HG02759 (cell line): Measurements from ENCODE around the gene HNF1A.

ENCODE experiments used
- ATAC-seq: cut with Tn5 transposase; IDR thresholded peaks from one replicate; pipeline ENCODE4 v1.9.1; 2021; ENCODE audit warnings: mild to moderate bottlenecking, moderate library complexity; ENCODE audit not compliant: unreplicated experiment

HNF1A gene

DNA sequence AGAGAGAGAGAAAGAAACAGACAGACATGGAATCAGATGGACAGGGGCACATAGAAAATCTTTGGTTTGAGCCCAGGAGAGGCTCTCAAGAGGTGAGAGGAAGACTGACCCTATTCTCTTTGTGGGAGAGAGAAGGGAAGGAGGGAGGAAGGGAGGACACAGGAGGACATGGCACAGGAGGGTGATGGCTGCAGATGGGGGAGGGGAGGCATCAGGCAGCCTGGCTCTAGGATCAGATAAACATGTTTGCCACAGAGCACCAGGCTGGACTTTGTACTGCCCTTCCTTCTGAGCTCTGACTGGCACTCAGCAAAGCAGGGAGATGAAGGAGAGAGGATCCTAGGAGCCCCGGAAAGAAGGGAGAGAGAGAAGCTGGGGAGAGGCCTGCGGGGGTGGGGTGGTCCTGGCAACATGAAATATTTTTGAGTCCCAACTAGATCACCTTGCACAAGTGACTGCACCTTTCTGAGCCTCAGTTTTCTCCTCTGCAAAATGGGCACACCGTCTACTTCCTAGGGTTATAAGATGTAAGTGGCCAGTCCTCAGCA lies 6.1 kb downstream of the HNF1A start:
- no peak for ATAC-seq

DNA sequence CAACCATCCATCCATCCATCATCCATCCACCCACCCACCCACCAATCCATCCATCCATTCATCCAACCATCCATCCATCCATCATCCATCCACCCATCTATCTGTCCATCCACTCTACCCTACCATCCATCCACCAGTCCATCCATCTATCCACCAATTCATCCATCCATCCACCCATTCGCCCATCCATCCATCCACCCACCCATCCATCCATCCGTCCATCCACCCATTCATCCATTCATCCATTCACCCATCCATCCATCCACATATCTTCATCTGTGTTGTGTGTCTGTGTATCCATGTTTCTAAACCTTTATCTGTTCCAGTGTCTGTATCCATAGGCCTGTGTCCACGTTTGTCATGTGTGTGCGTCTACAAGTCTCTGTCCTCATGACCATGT lies 9.9 kb downstream of the HNF1A start:
- ATAC-seq: no peak

DNA sequence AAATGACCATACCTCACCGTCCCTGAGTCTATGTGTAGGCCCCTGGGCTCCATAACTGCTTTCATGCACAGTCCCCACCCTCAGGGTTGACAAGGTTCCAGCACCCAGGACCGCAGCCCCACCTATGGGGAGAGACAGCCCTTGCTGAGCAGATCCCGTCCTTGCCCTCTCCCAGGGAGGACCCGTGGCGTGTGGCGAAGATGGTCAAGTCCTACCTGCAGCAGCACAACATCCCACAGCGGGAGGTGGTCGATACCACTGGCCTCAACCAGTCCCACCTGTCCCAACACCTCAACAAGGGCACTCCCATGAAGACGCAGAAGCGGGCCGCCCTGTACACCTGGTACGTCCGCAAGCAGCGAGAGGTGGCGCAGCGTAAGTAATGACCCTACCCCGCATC lies 10.3 kb downstream of the HNF1A start:
- ATAC-seq: no peak

DNA sequence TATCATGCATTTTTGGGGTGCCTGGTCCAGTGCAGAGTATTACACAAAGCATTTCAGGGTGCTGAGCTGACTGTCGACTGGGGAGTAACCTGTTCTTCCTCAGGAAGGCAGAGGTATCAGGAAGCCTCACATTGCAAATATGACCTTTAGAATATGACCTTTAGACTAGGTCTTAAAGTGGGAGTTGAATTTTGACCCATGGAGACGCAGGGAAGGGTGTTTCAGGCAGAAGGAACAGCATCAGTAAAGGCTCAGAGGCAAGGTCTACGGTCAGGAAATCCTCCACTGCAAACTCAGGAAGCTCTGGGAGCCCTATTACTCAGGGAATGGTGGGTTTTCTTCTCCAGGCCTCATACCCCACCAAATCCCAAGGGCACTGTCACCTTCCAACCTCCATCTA lies 11.3 kb downstream of the HNF1A start:
- ATAC-seq: no peak

DNA sequence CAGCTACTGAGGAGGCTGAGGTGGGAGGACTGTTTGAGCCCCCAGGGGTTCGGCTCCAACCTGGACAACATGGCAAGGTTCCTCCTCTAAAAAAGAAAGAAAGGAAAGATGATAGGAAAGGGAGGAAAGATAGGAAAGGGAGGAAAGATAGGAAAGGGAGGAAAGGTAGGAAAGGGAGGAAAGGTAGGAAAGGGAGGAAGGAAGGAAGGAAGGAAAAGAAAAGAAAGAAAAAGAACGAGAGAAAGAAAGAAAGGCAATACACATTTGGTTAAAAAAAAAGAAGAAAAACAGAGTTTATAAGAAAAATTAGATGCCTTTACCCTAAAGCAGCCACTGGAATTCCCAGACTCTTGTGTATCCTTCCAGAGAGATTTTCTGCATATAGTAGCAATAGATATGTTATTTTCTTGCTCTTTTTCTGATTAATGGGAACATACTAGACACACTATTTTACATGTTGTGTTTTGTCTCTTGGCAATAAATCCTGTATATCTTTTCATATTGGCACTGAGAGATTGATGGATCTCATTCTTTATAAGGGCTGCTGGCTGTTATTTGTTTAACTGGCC lies 12.2 kb downstream of the HNF1A start:
- ATAC-seq: no peak

DNA sequence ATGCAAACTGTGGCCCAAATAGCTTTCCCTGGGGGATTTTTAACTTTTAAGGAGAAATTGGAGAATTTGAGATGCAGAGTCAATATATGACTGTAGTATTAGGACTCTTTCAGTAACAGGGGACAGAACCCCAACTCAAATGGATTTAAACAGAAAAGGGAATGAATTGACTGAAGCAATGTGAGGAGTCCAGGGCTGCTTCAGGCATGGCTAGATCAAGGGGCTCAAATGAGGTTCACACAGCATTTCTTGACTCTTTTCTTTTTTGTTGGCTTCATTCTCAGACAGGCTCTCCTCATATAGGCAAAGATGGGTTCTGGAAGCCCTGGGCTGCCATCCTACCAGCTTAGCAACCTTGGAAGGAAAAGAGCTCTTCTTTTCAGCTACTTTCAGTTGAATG lies 13.6 kb downstream of the HNF1A start:
- ATAC-seq: no peak

DNA sequence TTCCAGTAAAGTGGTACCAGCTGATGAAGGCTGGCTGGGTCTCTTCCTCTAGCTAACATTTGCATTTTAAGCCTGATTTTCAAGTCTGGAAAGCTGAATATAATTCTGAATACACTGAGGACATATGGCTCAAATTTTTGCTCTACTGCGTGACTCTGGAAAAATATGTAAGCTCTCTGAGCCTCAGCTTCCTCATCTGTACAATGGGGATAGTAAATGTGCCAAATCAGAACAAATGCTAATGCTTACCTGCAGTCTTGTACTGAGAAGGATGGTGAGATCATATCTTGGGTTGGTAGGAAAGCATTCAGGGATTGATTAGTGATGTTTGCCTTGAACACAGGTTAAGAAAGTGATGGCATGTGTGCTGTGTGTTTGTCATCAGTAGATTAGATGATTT lies 14.6 kb downstream of the HNF1A start:
- ATAC-seq: no peak

DNA sequence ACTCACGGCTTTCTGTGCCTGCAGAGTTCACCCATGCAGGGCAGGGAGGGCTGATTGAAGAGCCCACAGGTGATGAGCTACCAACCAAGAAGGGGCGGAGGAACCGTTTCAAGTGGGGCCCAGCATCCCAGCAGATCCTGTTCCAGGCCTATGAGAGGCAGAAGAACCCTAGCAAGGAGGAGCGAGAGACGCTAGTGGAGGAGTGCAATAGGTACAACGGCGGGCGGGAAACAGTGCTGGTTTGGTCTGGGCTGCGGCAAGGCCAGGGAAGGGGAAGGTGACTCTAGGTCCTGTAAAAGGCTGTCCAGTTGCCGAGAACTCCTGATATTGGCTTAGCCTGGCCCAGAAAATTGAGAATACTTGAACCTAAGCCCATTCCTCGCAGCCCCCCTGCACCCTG lies 15.2 kb downstream of the HNF1A start:
- ATAC-seq: no peak

DNA sequence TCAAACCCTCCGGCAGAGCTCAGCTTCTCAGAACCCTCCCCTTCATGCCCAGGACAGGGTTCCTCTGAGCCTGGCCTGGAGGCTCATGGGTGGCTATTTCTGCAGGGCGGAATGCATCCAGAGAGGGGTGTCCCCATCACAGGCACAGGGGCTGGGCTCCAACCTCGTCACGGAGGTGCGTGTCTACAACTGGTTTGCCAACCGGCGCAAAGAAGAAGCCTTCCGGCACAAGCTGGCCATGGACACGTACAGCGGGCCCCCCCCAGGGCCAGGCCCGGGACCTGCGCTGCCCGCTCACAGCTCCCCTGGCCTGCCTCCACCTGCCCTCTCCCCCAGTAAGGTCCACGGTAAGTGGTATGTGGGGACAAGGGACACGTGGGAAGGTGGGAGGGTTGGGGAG lies 15.7 kb downstream of the HNF1A start:
- ATAC-seq: no peak

DNA sequence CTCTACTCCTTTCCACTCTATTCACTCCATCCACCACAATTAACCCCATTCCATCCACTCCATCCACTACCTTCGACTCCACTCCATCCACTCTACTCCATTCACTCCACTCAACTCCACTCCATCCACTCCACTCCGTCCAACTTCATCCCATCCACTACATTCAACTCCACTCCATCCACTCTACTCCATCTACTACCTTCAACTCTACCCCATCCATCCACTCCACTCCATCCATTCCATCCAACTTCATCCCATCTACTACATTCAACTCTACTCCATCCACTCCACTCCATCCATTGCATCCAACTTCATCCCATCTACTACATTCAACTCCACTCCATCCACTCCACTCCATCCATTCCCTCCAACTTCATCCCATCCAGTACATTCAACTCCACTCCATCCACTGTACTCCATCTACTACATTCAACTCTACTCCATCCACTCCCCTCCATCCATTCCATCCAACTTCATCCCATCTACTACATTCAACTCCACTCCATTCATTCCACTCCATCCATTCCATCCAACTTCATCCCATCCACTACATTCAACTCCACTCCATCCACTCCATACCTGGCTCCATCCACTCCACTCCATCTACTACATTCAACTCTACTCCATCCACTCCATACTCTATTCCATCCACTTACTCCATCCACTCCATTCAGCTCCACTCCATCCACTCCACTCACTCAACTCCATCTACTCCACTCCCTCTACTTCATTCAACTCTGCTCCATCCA lies 16.4 kb downstream of the HNF1A start:
- no peak for ATAC-seq

DNA sequence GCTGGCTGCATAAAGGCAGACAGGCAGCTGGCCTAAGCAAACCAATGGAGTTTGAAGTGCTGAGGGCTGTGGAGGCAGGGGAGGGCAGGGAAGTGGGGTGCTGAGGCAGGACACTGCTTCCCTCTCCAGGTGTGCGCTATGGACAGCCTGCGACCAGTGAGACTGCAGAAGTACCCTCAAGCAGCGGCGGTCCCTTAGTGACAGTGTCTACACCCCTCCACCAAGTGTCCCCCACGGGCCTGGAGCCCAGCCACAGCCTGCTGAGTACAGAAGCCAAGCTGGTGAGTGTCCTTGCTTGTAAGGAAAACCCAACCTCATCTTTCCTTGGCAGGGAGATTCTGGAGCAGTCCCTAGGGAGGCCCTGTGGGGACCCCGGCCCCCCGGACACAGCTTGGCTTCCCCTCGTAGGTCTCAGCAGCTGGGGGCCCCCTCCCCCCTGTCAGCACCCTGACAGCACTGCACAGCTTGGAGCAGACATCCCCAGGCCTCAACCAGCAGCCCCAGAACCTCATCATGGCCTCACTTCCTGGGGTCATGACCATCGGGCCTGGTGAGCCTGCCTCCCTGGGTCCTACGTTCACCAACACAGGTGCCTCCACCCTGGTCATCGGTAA lies 17.9 kb downstream of the HNF1A start:
- ATAC-seq: no peak

DNA sequence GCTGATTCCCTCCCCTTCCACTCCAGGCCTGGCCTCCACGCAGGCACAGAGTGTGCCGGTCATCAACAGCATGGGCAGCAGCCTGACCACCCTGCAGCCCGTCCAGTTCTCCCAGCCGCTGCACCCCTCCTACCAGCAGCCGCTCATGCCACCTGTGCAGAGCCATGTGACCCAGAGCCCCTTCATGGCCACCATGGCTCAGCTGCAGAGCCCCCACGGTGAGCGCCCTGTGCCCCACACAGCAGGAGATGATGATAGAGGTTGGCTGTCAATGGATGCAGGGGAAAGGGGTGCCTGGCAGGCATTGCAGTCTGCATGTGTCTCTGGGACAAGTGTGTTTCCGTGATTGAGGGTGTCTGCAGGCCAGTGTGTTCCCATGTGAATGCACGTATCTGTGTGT lies 19.1 kb downstream of the HNF1A start:
- ATAC-seq: no peak

DNA sequence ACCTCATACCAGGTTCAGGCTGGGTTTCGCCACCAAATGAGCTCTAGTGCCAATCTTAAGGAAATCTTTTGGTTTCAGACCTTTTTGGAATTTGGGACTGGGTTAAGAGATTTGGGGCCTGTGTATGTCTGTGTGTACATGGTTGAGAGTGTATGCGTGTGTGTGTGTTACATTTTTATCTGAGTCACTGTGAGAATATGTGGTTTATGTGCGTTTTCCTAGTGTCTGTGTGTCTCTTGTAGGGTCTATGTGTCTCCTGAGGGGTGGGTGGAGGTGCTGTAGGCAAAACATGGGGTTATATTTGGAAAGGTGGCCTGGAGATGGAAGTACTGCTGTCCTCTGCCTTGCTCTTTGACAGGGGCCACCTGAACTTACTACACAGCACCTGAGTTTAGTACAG lies 20.1 kb downstream of the HNF1A start:
- ATAC-seq: no peak

DNA sequence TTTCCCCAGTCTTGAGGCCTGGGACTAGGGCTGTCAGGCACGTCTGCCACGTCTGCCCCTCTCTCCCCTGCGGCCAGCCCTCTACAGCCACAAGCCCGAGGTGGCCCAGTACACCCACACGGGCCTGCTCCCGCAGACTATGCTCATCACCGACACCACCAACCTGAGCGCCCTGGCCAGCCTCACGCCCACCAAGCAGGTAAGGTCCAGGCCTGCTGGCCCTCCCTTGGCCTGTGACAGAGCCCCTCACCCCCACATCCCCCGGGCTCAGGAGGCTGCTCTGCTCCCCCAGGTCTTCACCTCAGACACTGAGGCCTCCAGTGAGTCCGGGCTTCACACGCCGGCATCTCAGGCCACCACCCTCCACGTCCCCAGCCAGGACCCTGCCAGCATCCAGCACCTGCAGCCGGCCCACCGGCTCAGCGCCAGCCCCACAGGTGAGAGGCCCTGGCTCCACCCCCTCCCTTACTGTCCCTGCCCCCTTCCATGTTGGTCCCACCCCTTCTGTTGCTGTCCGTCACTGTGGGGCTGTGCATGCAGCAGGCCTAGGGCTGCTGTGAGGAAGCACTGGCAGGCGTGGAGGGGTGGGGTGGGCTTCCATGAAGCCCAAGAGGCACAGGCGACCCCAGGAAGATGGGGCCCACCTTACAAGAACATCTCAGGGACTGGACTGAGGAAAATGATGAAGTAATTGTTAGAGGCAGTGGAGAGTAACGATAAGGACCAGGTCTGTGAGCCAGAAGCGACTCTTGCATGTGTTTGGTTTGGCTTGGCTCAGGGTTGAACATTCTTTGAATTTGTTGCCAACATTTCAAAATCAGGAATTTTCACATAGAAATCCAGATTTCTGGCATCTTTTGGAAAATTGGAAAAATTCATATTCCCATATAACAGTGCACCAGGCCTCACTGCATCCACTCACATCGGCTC lies 21.1 kb downstream of the HNF1A start:
- ATAC-seq: no peak

DNA sequence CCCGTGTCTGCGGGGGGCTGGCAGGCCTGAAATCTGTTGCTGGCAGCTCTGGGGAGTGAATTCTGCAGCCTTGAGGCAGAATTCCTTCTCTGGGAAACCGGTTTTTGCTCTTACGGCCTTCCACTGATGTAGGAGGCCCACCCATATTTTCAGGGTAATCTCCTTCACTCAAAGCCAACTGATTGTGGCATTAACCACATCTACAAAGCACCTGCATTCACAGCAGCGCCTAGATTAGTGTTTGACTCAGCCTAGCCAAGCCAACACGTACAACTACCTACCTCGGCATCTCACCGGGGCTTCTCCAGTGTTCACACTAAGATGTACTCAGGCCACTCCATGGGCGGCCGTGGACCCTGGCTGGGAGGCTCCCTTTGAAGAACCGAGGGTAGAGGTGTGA lies 22.2 kb downstream of the HNF1A start:
- no peak for ATAC-seq

DNA sequence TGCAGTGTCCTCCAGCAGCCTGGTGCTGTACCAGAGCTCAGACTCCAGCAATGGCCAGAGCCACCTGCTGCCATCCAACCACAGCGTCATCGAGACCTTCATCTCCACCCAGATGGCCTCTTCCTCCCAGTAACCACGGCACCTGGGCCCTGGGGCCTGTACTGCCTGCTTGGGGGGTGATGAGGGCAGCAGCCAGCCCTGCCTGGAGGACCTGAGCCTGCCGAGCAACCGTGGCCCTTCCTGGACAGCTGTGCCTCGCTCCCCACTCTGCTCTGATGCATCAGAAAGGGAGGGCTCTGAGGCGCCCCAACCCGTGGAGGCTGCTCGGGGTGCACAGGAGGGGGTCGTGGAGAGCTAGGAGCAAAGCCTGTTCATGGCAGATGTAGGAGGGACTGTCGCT lies 22.7 kb downstream of the HNF1A start:
- no peak for ATAC-seq

DNA sequence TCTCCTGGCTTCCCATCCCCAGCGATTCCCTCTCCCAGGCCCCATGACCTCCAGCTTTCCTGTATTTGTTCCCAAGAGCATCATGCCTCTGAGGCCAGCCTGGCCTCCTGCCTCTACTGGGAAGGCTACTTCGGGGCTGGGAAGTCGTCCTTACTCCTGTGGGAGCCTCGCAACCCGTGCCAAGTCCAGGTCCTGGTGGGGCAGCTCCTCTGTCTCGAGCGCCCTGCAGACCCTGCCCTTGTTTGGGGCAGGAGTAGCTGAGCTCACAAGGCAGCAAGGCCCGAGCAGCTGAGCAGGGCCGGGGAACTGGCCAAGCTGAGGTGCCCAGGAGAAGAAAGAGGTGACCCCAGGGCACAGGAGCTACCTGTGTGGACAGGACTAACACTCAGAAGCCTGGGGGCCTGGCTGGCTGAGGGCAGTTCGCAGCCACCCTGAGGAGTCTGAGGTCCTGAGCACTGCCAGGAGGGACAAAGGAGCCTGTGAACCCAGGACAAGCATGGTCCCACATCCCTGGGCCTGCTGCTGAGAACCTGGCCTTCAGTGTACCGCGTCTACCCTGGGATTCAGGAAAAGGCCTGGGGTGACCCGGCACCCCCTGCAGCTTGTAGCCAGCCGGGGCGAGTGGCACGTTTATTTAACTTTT lies 23.6 kb downstream of the HNF1A start:
- no peak for ATAC-seq

DNA sequence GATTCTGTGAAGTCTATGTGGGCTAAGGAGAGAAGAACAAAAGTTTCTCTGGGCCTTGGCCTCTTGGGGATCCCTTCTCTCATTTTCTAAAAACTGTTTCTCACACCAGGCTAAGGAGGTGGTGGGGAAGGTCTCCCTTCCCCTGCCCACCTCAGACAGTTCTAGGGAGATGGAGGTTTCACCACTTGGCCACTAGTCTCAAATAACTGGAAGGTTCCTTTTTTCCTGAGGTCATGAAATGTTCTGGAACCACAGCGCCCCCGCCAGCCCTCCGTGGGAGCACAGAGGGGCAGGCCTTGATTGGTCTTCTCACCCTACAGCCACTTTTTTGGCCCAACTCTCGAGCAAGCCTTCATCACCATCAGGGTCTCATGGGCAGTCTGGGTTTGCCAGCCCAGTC lies 25.3 kb downstream of the HNF1A start:
- no peak for ATAC-seq

DNA sequence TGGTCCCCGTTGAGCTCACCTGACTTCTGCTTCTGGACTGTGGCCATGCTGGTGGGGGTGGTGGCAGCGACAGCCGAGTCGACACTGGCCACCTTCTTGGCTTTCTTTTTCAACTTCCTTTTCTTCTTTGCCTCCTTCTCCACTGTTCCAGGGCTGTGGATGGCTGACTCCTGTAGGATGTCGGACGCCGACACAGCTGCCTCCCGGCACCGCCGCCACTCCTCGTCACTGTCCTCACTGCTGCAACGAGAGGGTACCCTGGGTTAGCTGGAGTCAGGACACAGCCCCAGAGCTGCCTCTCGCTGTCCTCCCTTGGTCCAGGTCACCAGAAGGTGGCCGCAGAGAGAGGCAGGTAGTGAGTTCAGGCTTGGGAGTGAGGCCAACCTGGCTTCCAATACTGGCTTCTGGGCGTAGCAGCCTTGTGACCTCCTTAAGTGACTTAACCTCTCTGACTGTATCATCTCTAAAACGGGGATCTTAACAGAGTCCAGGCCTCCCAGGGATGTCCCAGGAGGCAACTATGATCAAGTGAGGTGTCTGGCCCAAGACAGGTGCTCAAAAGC lies 26.0 kb downstream of the HNF1A start:
- ATAC-seq: no peak

DNA sequence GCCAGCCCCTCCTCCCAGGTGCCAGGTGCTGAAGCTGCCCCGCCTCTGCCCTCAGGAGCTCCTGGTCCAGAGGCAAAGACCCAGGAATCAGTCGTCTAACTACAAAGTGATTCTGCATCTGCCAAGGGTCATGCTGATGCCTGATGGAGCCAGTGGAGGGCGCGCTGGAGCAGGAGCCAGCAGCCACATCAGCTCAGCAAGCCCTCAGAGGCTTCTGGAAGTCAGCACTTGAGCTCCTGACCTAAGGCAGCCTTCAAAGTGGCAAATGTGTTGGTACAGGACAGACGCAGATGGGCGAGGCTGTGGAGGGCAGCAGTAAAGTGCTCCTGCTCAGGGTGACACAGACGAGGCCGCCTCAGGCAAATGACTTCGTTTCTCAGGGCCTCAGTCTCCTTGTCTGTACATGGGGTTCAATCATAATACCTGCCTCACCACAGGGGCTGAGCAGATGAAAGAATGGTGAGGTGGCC lies 27.0 kb downstream of the HNF1A start:
- no peak for ATAC-seq
